T-cell (primary cell): ENCODE data around the gene PCOLCE2. TPM values are rescaled to one million over a fixed set of nuclear protein-coding genes. Genes with fewer than 3 reads are reported as not detected.
"Not testable (repeated sequence)": the region's sequence is repeated elsewhere in the genome, so short reads cannot be mapped to it uniquely, and the experiment has no call there.

Source experiments
- ATAC-seq, 4 experiments: fragments of 200-7000 bp in 3 of 4; fragments of 150-1000 bp in 1 of 4; cut with Tn5 transposase; replicated peaks in 1 of 4; 1 replicate in 3 of 4; 2 replicates in 1 of 4; pipeline ENCODE4 v1.10.0; 2021; ENCODE audit warnings: moderate library complexity in 3 of 4, mild to moderate bottlenecking in 2 of 4, moderate number of reproducible peaks in 1 of 4
- CTCF ChIA-PET, 2 donors: fragments of 300-600 bp; sonication (Branson Sonifier 250); formaldehyde crosslinking; loops; one replicate each; lab custom pipeline; 2022; ENCODE audit warnings: antibody characterized with exemption in 2 of 2; lab: Charles Lee
- POLR2A ChIA-PET, 2 donors: fragments of 300-600 bp; sonication (Branson Sonifier 250); formaldehyde crosslinking; loops; one replicate each; lab custom pipeline; 2022; ENCODE audit warnings: antibody characterized with exemption in 2 of 2; lab: Charles Lee
- DNase-seq, 35 experiments: peaks; one replicate each; pipeline versions ENCODE4 v3.0.0 to v3.0.0-alpha.2; 2013 to 2023
- H3K27ac ChIP-seq: one replicate; pipeline ENCODE4 v1.5.1; 2013; ENCODE audit warnings: low read length
- H3K27me3 ChIP-seq, 2 experiments: replicated peaks in 1 of 2; 1 replicate in 1 of 2; 2 replicates in 1 of 2; pipeline versions ENCODE4 v1.6.1 to v1.7.0; 2013; ENCODE audit warnings: low read length in 1 of 2, mixed read lengths in 1 of 2; ENCODE audit not compliant: control insufficient read depth in 2 of 2, insufficient read depth in 2 of 2; ENCODE audit errors: extremely low read depth in 1 of 2
- H3K36me3 ChIP-seq, 2 donors: 1 replicate in 1 of 2; 2 replicates in 1 of 2; pipeline versions ENCODE4 v1.6.1 to v1.7.0; 2013; ENCODE audit warnings: low read length in 1 of 2; ENCODE audit not compliant: control insufficient read depth in 2 of 2, insufficient read depth in 1 of 2; ENCODE audit errors: extremely low read depth in 1 of 2
- H3K4me1 ChIP-seq, 2 experiments: 1 replicate in 1 of 2; 2 replicates in 1 of 2; pipeline versions ENCODE4 v1.6.1 to v1.7.0; 2013; ENCODE audit warnings: low read length in 2 of 2, mixed read lengths in 1 of 2; ENCODE audit not compliant: insufficient read depth in 2 of 2, control insufficient read depth in 1 of 2; ENCODE audit errors: extremely low read depth in 1 of 2
- H3K4me3 ChIP-seq, 2 donors: 1 replicate in 1 of 2; 2 replicates in 1 of 2; pipeline versions ENCODE4 v1.5.1 to v1.7.0; 2013; ENCODE audit warnings: mild to moderate bottlenecking in 2 of 2, low read length in 1 of 2, moderate library complexity in 1 of 2; ENCODE audit not compliant: control insufficient read depth in 1 of 2; ENCODE audit errors: extremely low read depth in 1 of 2
- H3K9me3 ChIP-seq: 2 replicates; pipeline ENCODE4 v1.7.0; 2013
- H3K27ac Mint-ChIP-seq, 2 donors: one replicate each; pipeline ENCODE4 v1.8.0; 2020 to 2021; ENCODE audit warnings: mild to moderate bottlenecking in 2 of 2, mixed read lengths in 2 of 2
- H3K27me3 Mint-ChIP-seq, 2 donors: one replicate each; pipeline ENCODE4 v1.8.0; 2021 to 2022; ENCODE audit warnings: mixed read lengths in 2 of 2
- H3K36me3 Mint-ChIP-seq: one replicate; pipeline ENCODE4 v1.8.0; 2021; ENCODE audit warnings: mixed read lengths
- H3K4me1 Mint-ChIP-seq, 3 donors: one replicate each; pipeline ENCODE4 v1.8.0; 2020 to 2022; ENCODE audit warnings: mixed read lengths in 3 of 3, mild to moderate bottlenecking in 1 of 3
- H3K4me3 Mint-ChIP-seq, 3 donors: one replicate each; pipeline ENCODE4 v1.8.0; 2020 to 2022; ENCODE audit warnings: mild to moderate bottlenecking in 3 of 3, mixed read lengths in 3 of 3, moderate library complexity in 3 of 3
- H3K9me3 Mint-ChIP-seq, 3 donors: one replicate each; pipeline ENCODE4 v1.8.0; 2020 to 2022; ENCODE audit warnings: mixed read lengths in 3 of 3
- WGBS: methylation state at CpG from one replicate; pipeline ENCODE4 v1.1.5; 2013; ENCODE audit warnings: missing lambda C conversion rate; ENCODE audit not compliant: insufficient coverage; 5-methylcytosine and 5-hydroxymethylcytosine counted together
- total RNA-seq, 35 experiments: library from RNA in 6 of 35; stranded (reverse) in 6 of 35; fragments of 120-200 nt in 1 of 35; gene quantifications; one replicate each; pipeline versions ENCODE4 v1.2.1 to v1.2.4 and lab custom pipeline; 2013 to 2026

The PCOLCE2 gene
- total RNA-seq, 5 donors from 2014 or later (not counting 1 experiment from before 2014, with no cell fraction given), result not detected

GRCh38 chr3:142875583-142876207 is 13.2 kb downstream of the PCOLCE2 start:
- Mint-ChIP-seq H3K4me1 (no peaks in the 10 kb centered on the region), H3K36me3 (no peaks in the 10 kb centered on the region), H3K27ac (no peak overlapping the region), H3K27me3 (peaks cover 15 to 27% of the 10 kb centered on the region in 2 donors), H3K4me3 (no peak overlapping the region), H3K9me3 (no peaks in the 10 kb centered on the region)
- ATAC-seq (no peak), DNase-seq (no peak)
- Histone ChIP-seq H3K27ac (no peak overlapping the region), H3K4me1 (no peaks in the 10 kb centered on the region), H3K27me3 (peaks cover 0 to 3% of the 10 kb centered on the region in 2 experiments), H3K4me3 (no peak overlapping the region), H3K36me3 (no peaks in the 10 kb centered on the region), H3K9me3 (no peaks in the 10 kb centered on the region)
- WGBS, result 100% methylated on average over 1 of the region's 2 CpGs
- CTCF ChIA-PET, result no interaction called here
- POLR2A ChIA-PET, result no interaction called here

- Mint-ChIP-seq H3K4me3 (no peak overlapping the region), H3K27me3 (peaks cover 15 to 21% of the 10 kb centered on the region in 2 donors), H3K9me3 (no peaks in the 10 kb centered on the region), H3K36me3 (no peaks in the 10 kb centered on the region), H3K27ac (no peak overlapping the region), H3K4me1 (no peaks in the 10 kb centered on the region)
- no peaks in the 10 kb centered on the region for H3K36me3 ChIP-seq
- H3K27ac ChIP-seq, result no peak overlapping the region
- no peaks in the 10 kb centered on the region for H3K9me3 ChIP-seq
- H3K27me3 ChIP-seq, result peaks cover 0 to 3% of the 10 kb centered on the region in 2 experiments
- ChIA-PET CTCF (no interaction called here), POLR2A (no interaction called here)
- no peak overlapping the region for H3K4me3 ChIP-seq
- 85% methylated on average over 5 of the region's 5 CpGs for WGBS
- no peaks in the 10 kb centered on the region for H3K4me1 ChIP-seq
- ATAC-seq, result no peak
- no peak for DNase-seq
Observed at GRCh38 chr3:142875099-142875498, 13.8 kb downstream of the PCOLCE2 start.

GRCh38 chr3:142868382-142868781 is 20.5 kb downstream of the PCOLCE2 start:
- POLR2A ChIA-PET, H3K36me3 Mint-ChIP-seq, H3K4me3 Mint-ChIP-seq, DNase-seq, H3K27me3 ChIP-seq, H3K4me1 Mint-ChIP-seq, H3K4me1 ChIP-seq, H3K27ac ChIP-seq, H3K27ac Mint-ChIP-seq, CTCF ChIA-PET, H3K4me3 ChIP-seq, H3K9me3 Mint-ChIP-seq, ATAC-seq, H3K9me3 ChIP-seq, H3K36me3 ChIP-seq: not testable (repeated sequence)
- peaks cover 15 to 25% of the 10 kb centered on the region in 2 donors for H3K27me3 Mint-ChIP-seq
- WGBS, result 82% methylated on average over 4 of the region's 8 CpGs

- Mint-ChIP-seq H3K4me1 (peaks cover 7 to 10% (median 9%) of the 10 kb centered on the region in 3 donors), H3K4me3 (no peak overlapping the region), H3K36me3 (no peaks in the 10 kb centered on the region), H3K27ac (no peak overlapping the region), H3K27me3 (peaks cover 18 to 26% of the 10 kb centered on the region in 2 donors), H3K9me3 (no peaks in the 10 kb centered on the region)
- ATAC-seq (no peak), DNase-seq (no peak)
- WGBS, result 90% methylated on average over 2 of the region's 9 CpGs
- Histone ChIP-seq H3K36me3 (no peaks in the 10 kb centered on the region), H3K4me3 (no peak overlapping the region), H3K4me1 (no peaks in the 10 kb centered on the region), H3K27me3 (peaks cover 0 to 1% of the 10 kb centered on the region in 2 experiments), H3K9me3 (no peaks in the 10 kb centered on the region), H3K27ac (no peak overlapping the region)
- POLR2A ChIA-PET, result no interaction called here
- CTCF ChIA-PET, result no interaction called here
Observed at GRCh38 chr3:142866841-142867631, 21.8 kb downstream of the PCOLCE2 start.

DNA sequence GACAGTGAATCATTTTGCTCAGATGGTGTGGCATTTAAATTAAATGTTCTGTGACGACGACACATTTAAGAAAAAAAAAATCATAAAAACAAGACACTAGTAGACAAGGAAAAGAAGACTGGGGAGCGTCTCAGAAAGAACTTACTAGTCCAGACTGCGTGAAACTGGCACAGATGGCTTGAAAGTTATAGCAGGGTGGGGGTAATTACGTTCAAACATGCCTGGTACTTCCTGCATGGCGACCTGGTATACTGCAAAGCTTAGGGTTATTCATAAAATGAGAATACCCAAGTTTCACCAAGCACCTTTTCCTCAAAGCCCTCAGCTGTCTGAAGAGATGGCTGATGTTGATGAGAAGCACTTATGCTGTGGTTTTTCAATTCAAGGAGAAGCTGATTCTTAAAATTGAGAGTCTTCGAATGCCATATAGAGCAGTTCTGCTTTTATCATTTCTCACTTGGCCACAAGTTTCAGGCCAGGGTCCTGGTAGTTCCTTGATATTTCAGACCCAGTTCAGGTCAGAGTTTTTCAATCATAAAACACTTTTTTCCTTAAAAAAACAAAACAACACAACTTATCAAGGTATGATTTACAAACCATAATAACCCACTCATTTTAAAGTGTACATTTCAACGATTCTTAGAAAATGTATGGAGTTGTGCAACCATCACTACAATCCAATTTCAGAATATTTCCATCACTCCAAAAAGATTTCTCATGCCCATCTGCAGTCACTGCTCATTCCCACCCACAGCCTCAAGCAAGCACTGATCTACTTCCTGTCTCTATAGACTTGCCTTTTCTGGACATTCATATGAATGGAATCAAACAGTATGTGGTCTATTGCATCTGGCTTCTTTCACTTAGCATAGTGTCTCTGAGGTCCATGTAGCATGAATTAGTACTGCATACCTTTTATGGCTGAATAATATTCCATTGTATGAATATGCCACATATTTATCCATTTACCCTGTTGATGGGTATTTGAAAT is 24.7 kb downstream of the PCOLCE2 start:
- DNase-seq, result no peak
- CTCF ChIA-PET, result no interaction called here
- 75% methylated on average over 1 of the region's 8 CpGs for WGBS
- Histone ChIP-seq H3K9me3 (no peaks in the 10 kb centered on the region), H3K27me3 (peaks cover 0 to 12% of the 10 kb centered on the region in 2 experiments), H3K27ac (no peak overlapping the region), H3K36me3 (no peaks in the 10 kb centered on the region), H3K4me1 (no peaks in the 10 kb centered on the region), H3K4me3 (no peak overlapping the region)
- ATAC-seq, result no peak
- H3K27ac Mint-ChIP-seq, result no peak overlapping the region
- H3K36me3 Mint-ChIP-seq, result no peaks in the 10 kb centered on the region
- POLR2A ChIA-PET, result interaction anchor here in 1 of 2 donors (0.7 kb wide), 1 partner anchor 26 kb away, joined by 5 read pairs; no protein-coding TSS in a partner anchor
- H3K4me1 Mint-ChIP-seq, result peaks cover 7 to 10% (median 9%) of the 10 kb centered on the region in 3 donors
- no peak overlapping the region for H3K4me3 Mint-ChIP-seq
- H3K9me3 Mint-ChIP-seq, result no peaks in the 10 kb centered on the region
- H3K27me3 Mint-ChIP-seq, result peaks cover 22 to 38% of the 10 kb centered on the region in 2 donors
